ENCODE data around the gene SLC17A1.

DNA sequence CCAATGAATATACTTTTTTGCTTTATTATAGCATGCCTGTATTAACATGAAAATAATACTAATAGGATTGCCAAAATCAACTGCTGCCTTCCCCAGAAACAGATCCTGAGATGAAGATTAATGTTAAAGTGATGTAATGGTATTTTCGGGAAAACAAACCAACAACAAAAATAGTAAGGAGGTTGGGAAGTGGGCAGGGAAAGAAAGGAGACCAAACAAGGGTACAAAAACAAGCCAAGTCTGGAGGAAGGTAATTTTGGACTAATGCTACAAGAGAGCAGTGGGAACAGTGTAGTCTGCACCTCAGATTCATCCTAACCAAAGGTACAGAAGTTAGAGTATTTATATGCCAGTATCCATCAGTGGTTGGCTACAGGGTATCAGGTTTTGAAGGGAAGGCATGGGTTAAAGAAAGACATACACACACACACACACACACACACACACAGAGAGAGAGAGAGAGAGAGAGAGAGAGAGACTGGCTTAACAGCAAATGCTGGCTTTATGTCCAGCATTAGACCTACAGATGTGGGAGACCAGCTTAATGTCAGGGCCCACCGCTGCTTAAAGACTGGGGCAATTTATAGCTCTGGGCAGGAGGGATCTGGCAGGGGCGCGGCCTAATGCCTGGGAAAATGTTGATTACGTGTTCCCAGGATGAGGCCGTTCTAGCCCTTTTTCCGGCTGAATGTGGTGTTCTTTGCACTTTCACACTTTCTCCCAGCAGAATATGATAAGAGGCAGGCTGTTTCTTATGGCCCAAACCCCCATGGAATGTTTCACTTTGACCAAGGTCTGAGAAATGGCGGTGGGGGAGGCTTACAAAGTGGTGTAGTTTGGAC, 3.8 kb upstream of the SLC17A1 start:
- TF ChIP-seq, protein P1, sequence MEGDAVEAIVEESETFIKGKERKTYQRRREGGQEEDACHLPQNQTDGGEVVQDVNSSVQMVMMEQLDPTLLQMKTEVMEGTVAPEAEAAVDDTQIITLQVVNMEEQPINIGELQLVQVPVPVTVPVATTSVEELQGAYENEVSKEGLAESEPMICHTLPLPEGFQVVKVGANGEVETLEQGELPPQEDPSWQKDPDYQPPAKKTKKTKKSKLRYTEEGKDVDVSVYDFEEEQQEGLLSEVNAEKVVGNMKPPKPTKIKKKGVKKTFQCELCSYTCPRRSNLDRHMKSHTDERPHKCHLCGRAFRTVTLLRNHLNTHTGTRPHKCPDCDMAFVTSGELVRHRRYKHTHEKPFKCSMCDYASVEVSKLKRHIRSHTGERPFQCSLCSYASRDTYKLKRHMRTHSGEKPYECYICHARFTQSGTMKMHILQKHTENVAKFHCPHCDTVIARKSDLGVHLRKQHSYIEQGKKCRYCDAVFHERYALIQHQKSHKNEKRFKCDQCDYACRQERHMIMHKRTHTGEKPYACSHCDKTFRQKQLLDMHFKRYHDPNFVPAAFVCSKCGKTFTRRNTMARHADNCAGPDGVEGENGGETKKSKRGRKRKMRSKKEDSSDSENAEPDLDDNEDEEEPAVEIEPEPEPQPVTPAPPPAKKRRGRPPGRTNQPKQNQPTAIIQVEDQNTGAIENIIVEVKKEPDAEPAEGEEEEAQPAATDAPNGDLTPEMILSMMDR (IDR thresholded peaks at IDR 0.05) = no peak
- TF ChIP-seq POLR2A (IDR thresholded peaks at IDR 0.05; ENCODE audit: low read depth) (no peak), EP300 (IDR thresholded peaks at IDR 0.05) (no peak)

Data from esophagus muscularis mucosa (tissue), 4 donors.